Hippocampal formation (tissue), 2 donors: ENCODE measurements around the gene PTPRN2.

Experiments used
- DNase-seq, 2 donors: peaks; one replicate each; lab custom pipeline; 2025; lab: John Stamatoyannopoulos, UW

PTPRN2 gene

GRCh38 chr7:158489462-158490155 is 98.0 kb downstream of the PTPRN2 start:
- no peak for DNase-seq

GRCh38 chr7:158488181-158488971 is 99.2 kb downstream of the PTPRN2 start:
- no peak for DNase-seq

- no peak for DNase-seq
Observed at GRCh38 chr7:158487631-158488151, 99.9 kb downstream of the PTPRN2 start.

GRCh38 chr7:158486919-158487318 is 100.7 kb downstream of the PTPRN2 start:
- no peak for DNase-seq

- no peak for DNase-seq
Observed at GRCh38 chr7:158484801-158485531, 102.7 kb downstream of the PTPRN2 start.

- DNase-seq = no peak
Observed at GRCh38 chr7:158482480-158482879, 105.1 kb downstream of the PTPRN2 start.

- DNase-seq = no peak
Observed at GRCh38 chr7:158479664-158480025, 108.0 kb downstream of the PTPRN2 start.

- no peak for DNase-seq
Observed at GRCh38 chr7:158479021-158479663, 108.5 kb downstream of the PTPRN2 start.

- no peak for DNase-seq
Observed at GRCh38 chr7:158477866-158478265, 109.8 kb downstream of the PTPRN2 start.

- DNase-seq = no peak
Observed at GRCh38 chr7:158476331-158476932, 111.2 kb downstream of the PTPRN2 start.

GRCh38 chr7:158475679-158476052 is 112.0 kb downstream of the PTPRN2 start:
- DNase-seq = no peak

GRCh38 chr7:158475036-158475678 is 112.5 kb downstream of the PTPRN2 start:
- DNase-seq = no peak

- no peak for DNase-seq
Observed at GRCh38 chr7:158474488-158474887, 113.1 kb downstream of the PTPRN2 start.

GRCh38 chr7:158473946-158474345 is 113.7 kb downstream of the PTPRN2 start:
- no peak for DNase-seq

GRCh38 chr7:158473221-158473620 is 114.4 kb downstream of the PTPRN2 start:
- DNase-seq = no peak

GRCh38 chr7:158472596-158472995 is 115.0 kb downstream of the PTPRN2 start:
- DNase-seq = no peak

GRCh38 chr7:158471716-158472115 is 115.9 kb downstream of the PTPRN2 start:
- DNase-seq = no peak

GRCh38 chr7:158470336-158470735 is 117.3 kb downstream of the PTPRN2 start:
- DNase-seq = no peak

GRCh38 chr7:158469396-158470051 is 118.1 kb downstream of the PTPRN2 start:
- no peak for DNase-seq

GRCh38 chr7:158468700-158469296 is 118.8 kb downstream of the PTPRN2 start:
- no peak for DNase-seq
